K562 (cell line): Measurements from ENCODE around the gene TRIM38. TPM values are rescaled to one million over a fixed set of nuclear protein-coding genes. Genes with fewer than 3 reads are reported as not detected.

Experiments
- CHCHD3 ChIP-seq: fragments of 250-450 bp; sonication (Bioruptor Pico); IDR thresholded peaks from 2 replicates; pipeline ENCODE4 v2.1.2; 2022; ENCODE audit warnings: mild to moderate bottlenecking
- ILK ChIP-seq: fragments of 450-650 bp; IDR thresholded peaks from 2 replicates; pipeline ENCODE4 v1.6.1; 2016; ENCODE audit warnings: missing genetic modification characterization, low read depth, mild to moderate bottlenecking, missing compliant biosample characterization, moderate library complexity, borderline replicate concordance
- JUN ChIP-seq, 2 experiments: sonication (generic) in 1 of 2; formaldehyde crosslinking in 1 of 2; IDR thresholded peaks; 2 replicates each; pipeline versions ENCODE4 v1.6.1 to v1.8.0; 2012 to 2022; ENCODE audit warnings: borderline replicate concordance in 2 of 2, mild to moderate bottlenecking in 2 of 2, improper control_type of control experiment in 1 of 2, low read depth in 1 of 2, low read length in 1 of 2, missing genetic modification reagents in 1 of 2
- KLF10 ChIP-seq: fragments of 250-450 bp; sonication (Bioruptor Pico); IDR thresholded peaks from 2 replicates; pipeline ENCODE4 v1.6.1; 2021; ENCODE audit warnings: matching md5 sums
- MYNN ChIP-seq, 2 experiments: sonication (generic); formaldehyde crosslinking in 1 of 2; IDR thresholded peaks; 2 replicates each; pipeline versions ENCODE4 v1.5.0 to v1.6.1; 2016 to 2020; ENCODE audit warnings: antibody characterized with exemption in 1 of 2, missing genetic modification reagents in 1 of 2
- RBM14 ChIP-seq: fragments of 200-400 bp; formaldehyde crosslinking; IDR thresholded peaks from 2 replicates; pipeline ENCODE4 v1.6.1; 2018; ENCODE audit warnings: low read depth, mild to moderate bottlenecking, low read length, moderate library complexity, borderline replicate concordance; ENCODE audit not compliant: insufficient read depth
- SMC3 ChIP-seq: conservative IDR thresholded peaks from 2 replicates; pipeline ENCODE4 v1.6.1; 2011; ENCODE audit warnings: low read depth, low read length, improper control_type of control experiment; ENCODE audit not compliant: insufficient read depth
- ZNF436 ChIP-seq: fragments of 250-450, 450-650 bp; sonication (Bioruptor Pico); formaldehyde crosslinking; IDR thresholded peaks from 2 replicates; pipeline ENCODE4 v1.7.0; 2020; ENCODE audit warnings: mild to moderate bottlenecking
- polyA plus RNA-seq, 8 experiments: library from polyadenylated mRNA; depleted of rRNA in 4 of 8; stranded (reverse) in 5 of 8; unstranded in 3 of 8; fragments of >200 nt; fragmentation: Nextera tagmentation in 2 of 8; fragmentation: Illumina TruSeq in 1 of 8; extraction: Ambion mirVana in 2 of 8; extraction: Trizol in 1 of 8; gene quantifications; 2 replicates each; pipeline versions ENCODE4 v1.2.1 to v1.2.3, GENCODE V29; 2011 to 2014; ENCODE audit warnings: inconsistent platforms in 1 of 8, missing spikeins in 1 of 8
- total RNA-seq, 7 experiments: library from RNA; depleted of rRNA in 6 of 7; stranded (reverse); fragments of >200 nt in 6 of 7; fragmentation: Illumina TruSeq in 2 of 7; extraction: Trizol in 2 of 7; gene quantifications; 2 replicates each; pipeline versions ENCODE4 v1.2.1 to v1.2.3, GENCODE V29; 2011 to 2021; ENCODE audit warnings: low replicate concordance in 1 of 7
- TF ChIP-seq, protein P1 (sequence below): fragments of 250-450 bp; sonication (Bioruptor Pico); IDR thresholded peaks from 2 replicates; pipeline ENCODE4 v1.4.0; 2020; ENCODE audit warnings: borderline replicate concordance
- TF ChIP-seq, protein P2 (sequence below): sonication (generic); formaldehyde crosslinking; IDR thresholded peaks from 2 replicates; pipeline ENCODE4 v1.8.0; 2023; ENCODE audit warnings: mild to moderate bottlenecking, missing genetic modification reagents
- TF ChIP-seq, protein P3 (sequence below): fragments of 450-650 bp; formaldehyde crosslinking; IDR thresholded peaks from 2 replicates; pipeline ENCODE4 v1.4.0; 2020; ENCODE audit warnings: mild to moderate bottlenecking, moderate library complexity
- TF ChIP-seq, protein P4 (sequence below): fragments of 250-450 bp; sonication (Bioruptor Pico); IDR thresholded peaks from 2 replicates; pipeline ENCODE4 v1.9.0; 2021; ENCODE audit warnings: mild to moderate bottlenecking

TRIM38 gene
- total and polyA plus RNA-seq, 9 of the 15 experiments (the other 6 are each of a cell fraction or from before 2014, with no cell fraction given): 1.7 to 6.7 (median 6.3) TPM

DNA sequence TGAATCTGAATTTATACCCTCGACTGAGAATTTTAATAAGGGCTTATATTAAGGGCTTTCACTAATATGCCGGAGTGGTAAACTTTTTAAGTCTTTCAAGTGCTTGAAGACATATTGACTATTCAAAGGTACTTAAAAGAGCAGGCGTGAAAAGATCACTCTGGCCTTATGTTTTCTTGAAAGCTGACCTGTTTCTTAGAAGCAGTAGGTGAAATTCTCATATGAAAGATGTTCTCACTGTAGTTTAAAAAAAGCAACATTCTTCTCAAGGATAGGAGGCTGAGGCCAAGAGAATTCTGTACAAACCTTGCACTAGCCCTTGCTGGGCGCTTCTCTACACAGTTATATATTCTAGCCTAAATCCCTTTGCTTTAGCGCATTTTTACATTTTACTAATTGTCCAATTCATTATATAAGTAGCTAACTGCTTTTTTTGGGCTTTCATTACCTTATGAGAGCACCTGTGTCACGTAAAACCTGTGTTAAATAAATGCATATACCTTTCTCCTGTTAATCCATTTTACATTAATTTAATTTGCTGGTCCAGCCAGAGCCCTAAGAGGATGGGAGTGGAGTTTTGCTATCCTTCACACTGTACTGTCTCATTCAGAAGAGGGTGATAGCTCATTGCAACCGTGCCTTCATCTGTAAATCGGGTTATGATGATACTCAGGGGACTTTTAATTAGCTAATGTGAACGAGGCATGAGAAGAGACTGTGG is 65.0 kb downstream of the TRIM38 start (continued):
- TF ChIP-seq, protein P1, sequence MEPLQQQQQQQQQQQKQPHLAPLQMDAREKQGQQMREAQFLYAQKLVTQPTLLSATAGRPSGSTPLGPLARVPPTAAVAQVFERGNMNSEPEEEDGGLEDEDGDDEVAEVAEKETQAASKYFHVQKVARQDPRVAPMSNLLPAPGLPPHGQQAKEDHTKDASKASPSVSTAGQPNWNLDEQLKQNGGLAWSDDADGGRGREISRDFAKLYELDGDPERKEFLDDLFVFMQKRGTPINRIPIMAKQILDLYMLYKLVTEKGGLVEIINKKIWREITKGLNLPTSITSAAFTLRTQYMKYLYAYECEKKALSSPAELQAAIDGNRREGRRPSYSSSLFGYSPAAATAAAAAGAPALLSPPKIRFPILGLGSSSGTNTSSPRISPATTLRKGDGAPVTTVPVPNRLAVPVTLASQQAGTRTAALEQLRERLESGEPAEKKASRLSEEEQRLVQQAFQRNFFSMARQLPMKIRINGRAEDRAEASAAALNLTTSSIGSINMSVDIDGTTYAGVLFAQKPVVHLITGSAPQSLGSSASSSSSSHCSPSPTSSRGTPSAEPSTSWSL (CRISPR knock-in tag): no peak
- TF ChIP-seq RBM14: no peak
- TF ChIP-seq SMC3: no peak
- TF ChIP-seq CHCHD3 (CRISPR knock-in tag): peak; percentile 73; the same call in 1 of the 2 replicates
- TF ChIP-seq ILK (tag): no peak
- TF ChIP-seq KLF10: 0 out of 2 replicates have a peak, but pooled peaks have one; percentile 70
- TF ChIP-seq, protein P2, sequence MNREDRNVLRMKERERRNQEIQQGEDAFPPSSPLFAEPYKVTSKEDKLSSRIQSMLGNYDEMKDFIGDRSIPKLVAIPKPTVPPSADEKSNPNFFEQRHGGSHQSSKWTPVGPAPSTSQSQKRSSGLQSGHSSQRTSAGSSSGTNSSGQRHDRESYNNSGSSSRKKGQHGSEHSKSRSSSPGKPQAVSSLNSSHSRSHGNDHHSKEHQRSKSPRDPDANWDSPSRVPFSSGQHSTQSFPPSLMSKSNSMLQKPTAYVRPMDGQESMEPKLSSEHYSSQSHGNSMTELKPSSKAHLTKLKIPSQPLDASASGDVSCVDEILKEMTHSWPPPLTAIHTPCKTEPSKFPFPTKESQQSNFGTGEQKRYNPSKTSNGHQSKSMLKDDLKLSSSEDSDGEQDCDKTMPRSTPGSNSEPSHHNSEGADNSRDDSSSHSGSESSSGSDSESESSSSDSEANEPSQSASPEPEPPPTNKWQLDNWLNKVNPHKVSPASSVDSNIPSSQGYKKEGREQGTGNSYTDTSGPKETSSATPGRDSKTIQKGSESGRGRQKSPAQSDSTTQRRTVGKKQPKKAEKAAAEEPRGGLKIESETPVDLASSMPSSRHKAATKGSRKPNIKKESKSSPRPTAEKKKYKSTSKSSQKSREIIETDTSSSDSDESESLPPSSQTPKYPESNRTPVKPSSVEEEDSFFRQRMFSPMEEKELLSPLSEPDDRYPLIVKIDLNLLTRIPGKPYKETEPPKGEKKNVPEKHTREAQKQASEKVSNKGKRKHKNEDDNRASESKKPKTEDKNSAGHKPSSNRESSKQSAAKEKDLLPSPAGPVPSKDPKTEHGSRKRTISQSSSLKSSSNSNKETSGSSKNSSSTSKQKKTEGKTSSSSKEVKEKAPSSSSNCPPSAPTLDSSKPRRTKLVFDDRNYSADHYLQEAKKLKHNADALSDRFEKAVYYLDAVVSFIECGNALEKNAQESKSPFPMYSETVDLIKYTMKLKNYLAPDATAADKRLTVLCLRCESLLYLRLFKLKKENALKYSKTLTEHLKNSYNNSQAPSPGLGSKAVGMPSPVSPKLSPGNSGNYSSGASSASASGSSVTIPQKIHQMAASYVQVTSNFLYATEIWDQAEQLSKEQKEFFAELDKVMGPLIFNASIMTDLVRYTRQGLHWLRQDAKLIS: no peak
- TF ChIP-seq, protein P3, sequence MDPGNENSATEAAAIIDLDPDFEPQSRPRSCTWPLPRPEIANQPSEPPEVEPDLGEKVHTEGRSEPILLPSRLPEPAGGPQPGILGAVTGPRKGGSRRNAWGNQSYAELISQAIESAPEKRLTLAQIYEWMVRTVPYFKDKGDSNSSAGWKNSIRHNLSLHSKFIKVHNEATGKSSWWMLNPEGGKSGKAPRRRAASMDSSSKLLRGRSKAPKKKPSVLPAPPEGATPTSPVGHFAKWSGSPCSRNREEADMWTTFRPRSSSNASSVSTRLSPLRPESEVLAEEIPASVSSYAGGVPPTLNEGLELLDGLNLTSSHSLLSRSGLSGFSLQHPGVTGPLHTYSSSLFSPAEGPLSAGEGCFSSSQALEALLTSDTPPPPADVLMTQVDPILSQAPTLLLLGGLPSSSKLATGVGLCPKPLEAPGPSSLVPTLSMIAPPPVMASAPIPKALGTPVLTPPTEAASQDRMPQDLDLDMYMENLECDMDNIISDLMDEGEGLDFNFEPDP: peak; percentile 46; the same call in 1 of the 2 replicates
- peak; percentile 74; the same call in 1 of the 2 replicates for TF ChIP-seq MYNN (IDR thresholded peaks at IDR 0.05)
- TF ChIP-seq MYNN (CRISPR knock-in tag; IDR thresholded peaks at IDR 0.05): no peak
- peak; percentile 42; the same call in 1 of the 2 replicates for TF ChIP-seq ZNF436 (CRISPR knock-in tag)
- TF ChIP-seq, protein P4, sequence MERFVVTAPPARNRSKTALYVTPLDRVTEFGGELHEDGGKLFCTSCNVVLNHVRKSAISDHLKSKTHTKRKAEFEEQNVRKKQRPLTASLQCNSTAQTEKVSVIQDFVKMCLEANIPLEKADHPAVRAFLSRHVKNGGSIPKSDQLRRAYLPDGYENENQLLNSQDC (CRISPR knock-in tag): 0 out of 2 replicates have a peak, but pooled peaks have one; percentile 83
- TF ChIP-seq JUN (IDR thresholded peaks at IDR 0.05; ENCODE audit: borderline replicate concordance, low read depth, low read length): no peak
- no peak for TF ChIP-seq JUN (CRISPR knock-in tag; IDR thresholded peaks at IDR 0.05; ENCODE audit: borderline replicate concordance)
